ENCODE data around the gene RETREG1.

DNA sequence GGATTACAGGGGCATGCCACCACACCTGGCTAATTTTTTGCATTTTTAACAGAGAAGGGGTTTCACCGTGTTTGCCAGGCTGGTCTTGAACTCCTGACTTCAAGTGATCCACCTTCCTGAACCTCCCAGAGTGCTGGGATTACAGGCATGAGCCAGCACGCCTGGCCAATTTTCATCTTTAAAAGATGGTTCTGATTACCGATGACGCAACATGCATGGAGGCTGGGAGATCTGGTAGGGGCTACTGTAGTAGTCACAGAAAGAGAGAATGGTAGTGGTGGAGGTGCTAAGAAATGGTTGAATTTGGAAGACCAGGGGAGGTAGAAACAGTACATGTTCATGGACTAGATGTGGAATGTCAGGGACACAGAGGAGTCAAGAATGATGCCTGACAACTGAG, 22.4 kb upstream of the RETREG1 start:
- TF ChIP-seq CTCF (IDR thresholded peaks at IDR 0.05) (no peak), EZH2phosphoT487 (IDR thresholded peaks at IDR 0.05) (no peak), EZH2 (IDR thresholded peaks at IDR 0.05) (no peak)

All from neural progenitor cell (in vitro differentiated cells).